Hepatocyte (in vitro differentiated cells): ENCODE results near the gene ERV3-1.

Experiments used
- CTCF ChIP-seq: fragments of 200-600 bp; sonication (generic); IDR thresholded peaks from 2 replicates; pipeline ENCODE4 v1.5.1; 2016; ENCODE audit warnings: antibody characterized with exemption, mild to moderate bottlenecking; ENCODE audit not compliant: poor library complexity
- EZH2phosphoT487 ChIP-seq: fragments of 200-600 bp; sonication (generic); IDR thresholded peaks from one replicate; pipeline ENCODE4 v1.6.1; 2018; ENCODE audit warnings: antibody characterized with exemption, mild to moderate bottlenecking, low read depth, moderate library complexity; ENCODE audit not compliant: unreplicated experiment, severe bottlenecking

- TF ChIP-seq CTCF (no peak), EZH2phosphoT487 (no peak)
Measured at GRCh38 chr7:64947252-64948000, 59.1 kb downstream of the ERV3-1 start.
